A673 (cell line): ENCODE results near the gene DNAJC1. TPM values are rescaled to one million over a fixed set of nuclear protein-coding genes. Genes with fewer than 3 reads are reported as not detected.

ENCODE experiments used
- BruUV-seq: library from RNA; stranded (reverse); fragments of 400-500 nt; replicated peaks from 2 replicates; lab custom pipeline; 2021; lab: Mats Ljungman, UMichigan
- CTCF ChIA-PET: fragments of 300-600 bp; sonication (Branson Sonifier 250); formaldehyde crosslinking; loops from one replicate; lab custom pipeline; 2022; ENCODE audit warnings: antibody characterized with exemption; lab: Charles Lee
- POLR2A ChIA-PET: fragments of 300-600 bp; sonication (Branson Sonifier 250); formaldehyde crosslinking; loops from one replicate; lab custom pipeline; 2022; ENCODE audit warnings: antibody characterized with exemption; ENCODE audit not compliant: low non-redundant PET; lab: Charles Lee
- DNase-seq: peaks from one replicate; pipeline ENCODE4 v3.0.0-alpha.2; 2015; ENCODE audit warnings: low spot score
- H3K27ac ChIP-seq: fragments of 200-600 bp; sonication (generic); 2 replicates; pipeline ENCODE4 v1.5.1; 2016; ENCODE audit warnings: mixed run types, low read depth, mild to moderate bottlenecking, mixed read lengths, antibody characterized with exemption, low read length; ENCODE audit not compliant: poor library complexity, severe bottlenecking
- H3K27me3 ChIP-seq: fragments of 200-600 bp; sonication (generic); replicated peaks from 2 replicates; pipeline ENCODE4 v1.6.1; 2017; ENCODE audit warnings: mixed run types, low read depth, mild to moderate bottlenecking, mixed read lengths, antibody characterized with exemption, low read length; ENCODE audit not compliant: insufficient read depth, poor library complexity
- H3K36me3 ChIP-seq: fragments of 200-600 bp; sonication (generic); 2 replicates; pipeline ENCODE4 v1.6.1; 2016; ENCODE audit warnings: mixed run types, mild to moderate bottlenecking, mixed read lengths, antibody characterized with exemption, low read length; ENCODE audit not compliant: insufficient read depth, poor library complexity, severe bottlenecking
- H3K4me1 ChIP-seq: fragments of 200-600 bp; sonication (generic); 2 replicates; pipeline ENCODE4 v1.6.1; 2017; ENCODE audit warnings: mixed run types, mild to moderate bottlenecking, mixed read lengths, antibody characterized with exemption, low read length; ENCODE audit not compliant: insufficient read depth, poor library complexity, severe bottlenecking
- H3K4me3 ChIP-seq: fragments of 200-600 bp; sonication (generic); 2 replicates; pipeline ENCODE4 v1.5.1; 2016; ENCODE audit warnings: low read depth, mixed run types, mild to moderate bottlenecking, mixed read lengths, low read length; ENCODE audit not compliant: poor library complexity, severe bottlenecking
- H3K9me3 ChIP-seq: fragments of 200-600 bp; sonication (generic); 2 replicates; pipeline ENCODE4 v1.6.1; 2016; ENCODE audit warnings: mixed run types, low read depth, mild to moderate bottlenecking, mixed read lengths, antibody characterized with exemption, low read length; ENCODE audit not compliant: poor library complexity, severe bottlenecking
- CTCF ChIP-seq: fragments of 300-800, 200-600 bp; sonication (generic); conservative IDR thresholded peaks from 2 replicates; pipeline ENCODE4 v1.5.1; 2017; ENCODE audit warnings: low read depth, mild to moderate bottlenecking, antibody characterized with exemption, low read length, moderate library complexity, mixed read lengths
- EZH2 ChIP-seq: fragments of 200-600 bp; sonication (generic); IDR thresholded peaks from 2 replicates; pipeline ENCODE4 v1.6.1; 2017; ENCODE audit warnings: borderline replicate concordance, low read depth, mild to moderate bottlenecking, mixed read lengths, antibody characterized with exemption, low read length; ENCODE audit not compliant: poor library complexity, severe bottlenecking
- intact Hi-C: fragments of 100-400 bp; cut with micrococcal nuclease; formaldehyde crosslinking; loops from one replicate; pipeline ENCODE4 v1.10.0; 2022; ENCODE audit not compliant: unreplicated experiment
- total RNA-seq: library from RNA; stranded (reverse); gene quantifications from 2 replicates; pipeline ENCODE4 v1.2.3, GENCODE V29; 2021

The DNAJC1 gene
- total RNA-seq, 1 experiment from 2014 or later, result 21.2 TPM

- H3K27ac ChIP-seq, result no peak overlapping the region
- no TSS peak for BruUV-seq
- DNase-seq, result no peak
These were observed 142.8 kb downstream of the DNAJC1 start for GRCh38 chr10:21860718-21861117.

GRCh38 chr10:21858455-21858854 lies 145.1 kb downstream of the DNAJC1 start:
- CTCF ChIA-PET, result no interaction called here
- DNase-seq, result no peak
- Histone ChIP-seq H3K4me3 (no peak overlapping the region), H3K27ac (no peak overlapping the region), H3K36me3 (no peaks in the 10 kb centered on the region), H3K9me3 (no peaks in the 10 kb centered on the region), H3K4me1 (no peaks in the 10 kb centered on the region), H3K27me3 (no peaks in the 10 kb centered on the region)
- POLR2A ChIA-PET, result no interaction called here
- BruUV-seq, result no TSS peak
- TF ChIP-seq CTCF (no peak), EZH2 (no peak)
- intact Hi-C loops, result no loop called here

More at GRCh38 chr10:21860718-21861117, 142.8 kb downstream of the DNAJC1 start:
- Histone ChIP-seq H3K4me1 (no peaks in the 10 kb centered on the region), H3K4me3 (no peak overlapping the region), H3K27me3 (no peaks in the 10 kb centered on the region), H3K36me3 (no peaks in the 10 kb centered on the region), H3K9me3 (no peaks in the 10 kb centered on the region)
- TF ChIP-seq CTCF (no peak), EZH2 (no peak)
- intact Hi-C loops, result no loop called here
- POLR2A ChIA-PET, result no interaction called here
- CTCF ChIA-PET, result no interaction called here

- DNase-seq, result no peak
- Histone ChIP-seq H3K27me3 (no peaks in the 10 kb centered on the region), H3K4me3 (no peak overlapping the region), H3K27ac (no peak overlapping the region), H3K36me3 (no peaks in the 10 kb centered on the region), H3K4me1 (no peaks in the 10 kb centered on the region), H3K9me3 (peaks cover 6% of the 10 kb centered on the region)
- BruUV-seq, result no TSS peak
- POLR2A ChIA-PET, result no interaction called here
- TF ChIP-seq EZH2, result no peak
- TF ChIP-seq CTCF, result no peak
- intact Hi-C loops, result no loop called here
- CTCF ChIA-PET, result no interaction called here
These were observed 153.9 kb downstream of the DNAJC1 start for GRCh38 chr10:21849607-21850006.
